HG03575 (cell line): ENCODE data around the gene LRRK1.

Source experiments
- ATAC-seq: cut with Tn5 transposase; IDR thresholded peaks from one replicate; pipeline ENCODE4 v1.9.1; 2021; ENCODE audit not compliant: unreplicated experiment, insufficient number of reproducible peaks, low FRiP score; ENCODE audit errors: extremely low read depth

LRRK1 gene

GRCh38 chr15:101060576-101061551 lies 141.7 kb downstream of the LRRK1 start:
- no peak for ATAC-seq

GRCh38 chr15:101062063-101062462 lies 142.9 kb downstream of the LRRK1 start:
- no peak for ATAC-seq

GRCh38 chr15:101062471-101063171 lies 143.5 kb downstream of the LRRK1 start:
- no peak for ATAC-seq

GRCh38 chr15:101063212-101063611 lies 144.1 kb downstream of the LRRK1 start:
- ATAC-seq = no peak

GRCh38 chr15:101063891-101064794 lies 145.0 kb downstream of the LRRK1 start:
- no peak for ATAC-seq

- ATAC-seq = no peak
These were observed 145.8 kb downstream of the LRRK1 start for GRCh38 chr15:101064795-101065569.

GRCh38 chr15:101065570-101066221 lies 146.5 kb downstream of the LRRK1 start:
- no peak for ATAC-seq

- no peak for ATAC-seq
These were observed 147.6 kb downstream of the LRRK1 start for GRCh38 chr15:101066501-101067408.

- ATAC-seq = no peak
These were observed 148.7 kb downstream of the LRRK1 start for GRCh38 chr15:101067660-101068522.

GRCh38 chr15:101068523-101068960 lies 149.4 kb downstream of the LRRK1 start:
- ATAC-seq = no peak

GRCh38 chr15:101068961-101069653 lies 149.9 kb downstream of the LRRK1 start:
- no peak for ATAC-seq

- ATAC-seq = no peak
These were observed 150.5 kb downstream of the LRRK1 start for GRCh38 chr15:101069654-101069973.

GRCh38 chr15:101070024-101070423 lies 150.9 kb downstream of the LRRK1 start:
- ATAC-seq = no peak

- no peak for ATAC-seq
These were observed 151.5 kb downstream of the LRRK1 start for GRCh38 chr15:101070502-101071273.

GRCh38 chr15:101071651-101072050 lies 152.5 kb downstream of the LRRK1 start:
- ATAC-seq = no peak
